G401.6 (cell line): ENCODE data around the gene COL1A1.

ENCODE experiments used
- FAIRE-seq: peaks from 2 replicates; lab custom pipeline; 2012; peaks lifted over from hg19 to GRCh38; lab: Jason Lieb, UNC

COL1A1 gene

GRCh38 chr17:50153650-50154575 lies 47.5 kb downstream of the COL1A1 start:
- no peak for FAIRE-seq

- no peak for FAIRE-seq
These were observed 48.7 kb downstream of the COL1A1 start for GRCh38 chr17:50152736-50153135.

- FAIRE-seq = peak; percentile 50
These were observed 49.4 kb downstream of the COL1A1 start for GRCh38 chr17:50151937-50152547.

GRCh38 chr17:50151041-50151936 lies 50.1 kb downstream of the COL1A1 start:
- FAIRE-seq = no peak

DNA sequence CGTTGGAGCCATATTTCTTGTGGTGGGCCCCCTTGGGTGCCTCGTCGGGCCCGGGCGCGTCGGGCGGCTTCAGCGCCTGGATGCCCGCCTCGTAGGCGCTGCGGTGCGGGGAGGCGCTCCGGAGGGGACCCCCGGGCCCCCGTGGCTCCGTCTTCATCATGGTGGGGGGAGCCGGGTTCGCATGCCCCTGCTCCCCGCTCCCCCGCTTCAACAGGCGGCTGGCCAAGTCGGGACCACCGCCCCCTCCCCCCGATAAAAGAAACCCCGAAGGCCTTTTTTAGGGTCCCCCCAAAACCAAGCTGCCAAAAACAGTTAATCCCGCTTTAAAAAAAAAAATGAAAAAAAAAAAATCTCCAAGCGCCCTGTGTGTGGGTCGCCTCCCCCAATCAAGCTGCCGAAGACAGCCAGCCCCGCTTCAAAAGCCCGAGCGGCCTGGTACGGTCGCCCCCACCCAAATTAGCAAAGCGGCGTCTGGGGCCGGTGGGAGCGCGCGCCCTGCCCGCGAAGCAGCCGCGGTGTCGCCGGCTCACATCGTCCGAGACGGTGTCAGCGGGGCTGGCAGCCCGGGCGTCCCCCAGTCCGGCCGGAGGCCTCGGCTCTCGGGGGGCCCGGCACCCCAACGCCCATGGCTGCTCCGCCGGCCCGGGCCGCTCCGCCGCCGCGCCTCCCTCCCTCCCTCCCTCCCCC lies 50.9 kb downstream of the COL1A1 start, which contains the start of gene PPP1R9B:
Gene PPP1R9B (minus strand): TSS at position 324 of the 687 bp plus-strand sequence. CDS start 164 bp downstream, at position 160.
- FAIRE-seq = no peak

DNA sequence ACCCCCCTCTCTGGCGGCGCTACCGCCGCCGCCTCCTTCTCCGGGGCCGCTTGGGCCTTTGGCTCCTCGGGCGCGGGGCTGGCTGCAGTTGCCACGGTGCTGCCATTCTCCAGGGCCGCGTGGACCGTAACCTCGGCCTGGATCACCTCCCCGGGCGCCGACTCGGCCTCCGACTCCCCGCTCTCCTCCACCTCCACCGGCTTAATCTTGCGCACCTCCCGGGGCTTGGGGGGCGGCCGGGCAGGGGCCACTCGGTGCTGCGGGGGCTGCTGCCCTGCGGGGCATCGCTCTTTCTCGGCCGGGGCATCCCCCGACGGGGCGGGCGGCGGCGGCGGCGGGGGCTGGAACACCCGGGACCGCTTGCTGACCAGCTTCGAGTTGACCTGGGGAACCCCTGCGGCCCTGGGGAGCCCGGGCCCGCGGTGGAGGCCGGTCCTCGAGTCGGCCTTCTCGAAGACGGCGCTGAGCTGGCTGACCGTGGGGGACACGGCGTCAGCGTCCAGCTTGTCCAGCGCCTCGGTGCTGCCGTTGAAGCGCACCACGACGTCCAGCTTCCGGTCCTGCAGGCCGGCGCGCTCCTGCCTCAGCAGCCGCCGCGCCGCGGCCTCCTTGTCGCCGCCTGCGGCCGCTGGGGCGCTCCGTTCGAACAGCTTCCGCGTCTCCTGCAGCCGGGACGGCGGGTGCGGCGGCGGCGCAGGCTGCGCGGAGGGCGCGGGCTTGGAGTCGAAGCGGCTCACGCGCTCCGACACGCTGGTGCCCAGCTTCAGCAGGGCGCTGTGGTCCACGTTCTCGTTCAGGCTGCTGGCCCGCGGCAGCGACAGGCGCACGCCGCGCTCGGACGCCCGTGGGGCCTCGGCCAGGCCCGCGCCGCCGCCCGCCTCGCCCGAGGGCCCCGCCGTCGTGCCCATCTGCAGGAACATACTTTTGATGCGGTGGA lies 51.7 kb downstream of the COL1A1 start:
- FAIRE-seq = no peak

- no peak for FAIRE-seq
These were observed 52.4 kb downstream of the COL1A1 start for GRCh38 chr17:50149091-50149416.

DNA sequence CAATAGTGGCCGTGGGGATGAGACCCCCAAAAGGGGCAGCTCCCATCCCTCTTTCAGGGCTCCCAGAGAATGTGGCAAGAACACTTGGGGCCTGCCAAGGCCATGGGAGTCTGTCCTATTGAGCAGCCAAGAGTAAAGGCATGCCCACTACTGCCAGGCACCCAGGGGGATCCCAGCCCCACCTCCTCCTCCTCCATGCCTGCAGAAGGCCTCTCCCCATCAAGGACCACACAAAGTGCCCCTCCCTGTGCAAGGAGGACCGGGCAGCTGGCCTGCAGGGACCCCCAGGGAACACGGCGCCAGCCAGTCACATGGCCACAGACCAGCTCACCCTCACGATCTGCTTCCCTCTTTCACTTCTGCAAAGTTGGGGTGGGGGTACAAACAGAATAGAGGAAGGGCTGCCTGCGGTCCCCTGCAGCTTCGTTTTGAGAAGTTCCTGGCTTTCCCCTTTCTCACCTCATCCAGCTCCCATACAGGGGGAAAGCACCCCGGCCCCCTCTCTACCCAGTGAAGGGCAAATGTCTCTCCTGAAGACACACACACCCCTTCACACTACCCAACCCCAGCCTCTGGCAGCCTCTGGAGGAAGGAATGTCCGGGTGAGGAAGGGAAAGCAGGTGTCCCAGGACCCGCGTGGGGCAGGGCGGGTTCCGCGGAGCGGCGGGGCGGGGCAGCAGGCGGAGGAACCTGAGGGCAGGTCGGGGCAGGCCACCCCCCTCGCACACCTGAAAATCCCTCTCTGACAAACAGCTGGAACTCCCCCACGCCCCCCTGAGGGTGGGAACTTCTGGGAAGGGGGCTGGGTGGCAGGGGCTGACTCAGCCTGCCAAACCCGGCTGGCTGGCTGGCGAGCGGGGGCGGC lies 53.0 kb downstream of the COL1A1 start:
- FAIRE-seq = no peak

DNA sequence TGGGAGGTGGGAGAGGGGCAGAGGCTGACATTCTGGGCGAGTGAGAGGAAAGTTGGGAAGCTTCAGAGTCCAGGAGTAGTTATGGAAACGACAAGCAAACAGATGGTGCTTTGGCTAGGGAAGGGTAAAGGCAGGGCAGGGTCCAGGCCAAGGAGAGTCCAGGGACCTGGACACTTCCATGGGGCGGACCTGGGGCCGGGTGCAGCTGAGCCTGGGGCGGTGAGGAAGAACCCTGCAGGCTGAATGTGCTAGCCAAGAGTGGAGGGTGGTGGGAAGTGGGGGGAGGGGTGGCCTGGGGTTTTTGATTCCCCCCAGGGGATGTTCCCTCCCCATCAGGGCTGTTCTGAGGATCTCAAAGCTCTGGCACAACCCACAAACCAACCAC lies 53.6 kb downstream of the COL1A1 start:
- FAIRE-seq = no peak

- no peak for FAIRE-seq
These were observed 54.3 kb downstream of the COL1A1 start for GRCh38 chr17:50146927-50147665.

DNA sequence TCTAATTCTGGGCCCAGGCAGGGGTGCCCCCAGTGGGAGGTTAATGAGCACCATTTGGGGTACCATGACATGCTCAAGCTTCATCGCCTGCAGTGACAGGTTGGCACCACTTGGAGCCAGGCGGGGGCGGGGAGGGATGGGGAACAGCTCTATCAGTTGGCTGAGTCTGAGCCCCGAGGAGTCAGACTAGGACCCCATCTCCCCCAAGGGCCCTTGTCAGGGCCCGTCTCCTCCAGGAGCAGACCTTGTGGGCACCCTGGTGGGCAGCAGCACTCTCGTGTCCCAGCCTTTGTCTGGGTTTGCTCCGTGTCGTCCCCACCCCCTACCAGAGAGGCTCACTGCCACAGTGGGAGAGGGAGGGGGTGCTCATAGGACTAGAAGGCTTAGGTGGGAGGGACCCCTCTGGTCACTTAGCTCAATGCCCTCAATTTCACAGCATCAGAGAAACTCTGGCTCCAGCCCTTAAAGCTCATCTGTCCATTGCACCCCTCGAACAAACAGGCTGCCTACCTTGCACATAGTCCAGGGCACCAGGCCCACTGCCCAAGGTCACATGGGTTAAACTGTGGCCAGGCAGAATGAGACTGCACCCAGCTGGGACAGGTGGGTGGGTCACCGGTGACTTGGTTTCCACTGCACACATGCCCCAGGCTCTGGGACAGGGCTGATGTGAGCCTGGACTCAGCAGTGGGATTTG lies 55.1 kb downstream of the COL1A1 start:
- no peak for FAIRE-seq

DNA sequence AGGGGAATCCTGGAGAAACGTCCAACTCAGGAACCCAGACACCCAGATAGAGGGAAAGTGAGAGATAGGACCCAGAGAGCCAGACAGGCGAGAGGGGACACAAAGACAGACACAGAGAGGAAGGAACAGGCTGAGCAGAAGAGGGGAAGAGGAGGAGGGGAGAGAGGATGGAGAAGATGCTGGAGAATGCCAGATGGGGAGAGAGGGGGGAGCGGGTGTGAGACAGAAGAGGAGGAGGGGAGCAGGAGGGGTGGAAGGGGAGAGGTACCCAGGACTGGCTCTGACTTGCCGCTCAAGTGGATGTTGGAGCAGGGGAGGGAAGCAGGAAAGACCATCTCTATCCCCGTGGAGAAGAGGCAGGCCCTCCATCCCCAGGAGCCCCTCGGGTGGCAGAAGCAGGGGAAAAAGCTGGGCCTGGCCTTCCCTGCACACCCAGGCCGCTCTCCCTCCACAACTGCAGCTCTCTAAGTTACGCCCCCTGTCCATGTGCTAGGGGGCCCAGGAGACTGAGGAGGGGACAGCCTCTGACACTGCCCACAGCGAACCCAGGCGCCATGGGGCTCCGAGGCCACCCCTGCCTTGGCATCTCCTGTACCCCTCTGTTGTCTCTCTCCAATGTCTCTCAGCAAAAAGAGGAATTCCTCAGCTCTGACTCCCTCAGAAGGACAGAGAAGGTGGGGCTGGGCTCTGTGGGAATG lies 55.8 kb downstream of the COL1A1 start:
- FAIRE-seq = no peak

- FAIRE-seq = no peak
These were observed 56.4 kb downstream of the COL1A1 start for GRCh38 chr17:50144845-50145531.

GRCh38 chr17:50144355-50144754 lies 57.1 kb downstream of the COL1A1 start:
- no peak for FAIRE-seq

GRCh38 chr17:50143461-50144176 lies 57.8 kb downstream of the COL1A1 start:
- FAIRE-seq = no peak

DNA sequence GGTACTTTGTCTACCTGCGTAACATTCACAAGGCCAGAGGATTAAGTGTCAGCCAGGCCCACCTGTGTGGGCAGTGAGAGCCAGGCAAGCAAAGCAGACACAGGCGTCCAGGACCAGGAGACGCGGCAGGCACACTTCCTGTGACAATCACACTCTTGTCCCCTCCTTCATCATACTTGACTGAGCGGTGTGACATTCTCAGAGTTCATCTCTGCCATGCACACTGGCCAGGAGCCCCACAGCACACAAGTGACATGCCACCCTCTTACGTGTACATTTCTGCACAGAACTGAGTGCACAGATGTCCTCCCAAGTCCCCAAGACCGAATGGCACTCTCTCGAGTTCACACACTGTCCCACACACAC lies 59.7 kb downstream of the COL1A1 start:
- no peak for FAIRE-seq
